Uterus (tissue), 4 donors: Measurements from ENCODE around the gene R3HCC1L. TPM values are rescaled to one million over a fixed set of nuclear protein-coding genes. Genes with fewer than 3 reads are reported as not detected.
"Not testable (repeated sequence)": the region's sequence is repeated elsewhere in the genome, so short reads cannot be mapped to it uniquely, and the experiment has no call there.

Experiments used
- DNase-seq, 2 donors: peaks; one replicate each; pipeline ENCODE4 v3.0.0-alpha.2; 2019 to 2020
- H3K27ac ChIP-seq, 2 donors: fragments of 200-600 bp; sonication (generic); 1 replicate in 1 of 2; 2 replicates in 1 of 2; pipeline ENCODE4 v1.5.1; 2016 to 2018
- H3K27me3 ChIP-seq, 2 donors: fragments of 200-600 bp; sonication (generic); one replicate each; pipeline ENCODE4 v1.5.1; 2018 to 2019; ENCODE audit warnings: control low read depth in 1 of 2
- H3K36me3 ChIP-seq, 2 donors: fragments of 200-600 bp; sonication (generic); one replicate each; pipeline ENCODE4 v1.5.1; 2019; ENCODE audit warnings: control low read depth in 1 of 2
- H3K4me1 ChIP-seq, 2 donors: fragments of 200-600 bp; sonication (generic); one replicate each; pipeline ENCODE4 v1.5.1; 2018 to 2019; ENCODE audit warnings: control low read depth in 1 of 2
- H3K4me3 ChIP-seq, 2 donors: fragments of 200-600 bp; sonication (generic); 1 replicate in 1 of 2; 2 replicates in 1 of 2; pipeline ENCODE4 v1.5.1; 2018 to 2019; ENCODE audit warnings: mild to moderate bottlenecking in 1 of 2
- H3K9me3 ChIP-seq, 2 donors: fragments of 200-600 bp; sonication (generic); one replicate each; pipeline ENCODE4 v1.5.1; 2019; ENCODE audit warnings: control low read depth in 1 of 2
- CTCF ChIP-seq, 4 experiments: fragments of 200-600 bp in 2 of 4; fragments of 450-650 bp in 2 of 4; sonication (generic) in 2 of 4; IDR thresholded peaks; one replicate each; pipeline ENCODE4 v1.5.1; 2016 to 2019; ENCODE audit warnings: antibody characterized with exemption in 4 of 4, mild to moderate bottlenecking in 2 of 4, moderate library complexity in 1 of 4
- POLR2A ChIP-seq, 2 donors: fragments of 450-650 bp; IDR thresholded peaks; one replicate each; pipeline ENCODE4 v1.6.1; 2016; ENCODE audit warnings: antibody characterized with exemption in 2 of 2, mild to moderate bottlenecking in 1 of 2, moderate library complexity in 1 of 2
- intact Hi-C: fragments of 100-400 bp; cut with DNase I; formaldehyde crosslinking; loops from one replicate; pipeline ENCODE4 v1.15.1; 2023; ENCODE audit warnings: low total_unique reads
- total RNA-seq, 4 donors: library from RNA; depleted of rRNA in 3 of 4; stranded (reverse); fragments of >200 nt in 3 of 4; gene quantifications; one replicate each; pipeline versions ENCODE4 v1.1.0 to v1.2.4, GENCODE V29; 2014 to 2023
- donor health status: DM: yes; HTN: yes; CAD: no.

The R3HCC1L gene
- total RNA-seq, 4 donors from 2014 or later, result 5.9 to 23.4 (median 10.8) TPM

- Histone ChIP-seq H3K4me1 (no peaks in the 10 kb centered on the region), H3K27ac (no peak overlapping the region), H3K27me3 (no peaks in the 10 kb centered on the region), H3K36me3 (no peaks in the 10 kb centered on the region), H3K4me3 (no peak overlapping the region), H3K9me3 (peaks cover 0 to 7% of the 10 kb centered on the region in 2 donors)
- no peak for TF ChIP-seq POLR2A (IDR thresholded peaks at IDR 0.05)
- TF ChIP-seq CTCF (IDR thresholded peaks at IDR 0.05), result no peak
- DNase-seq, result no peak
- intact Hi-C loops, result no loop called here
Measured at GRCh38 chr10:98144985-98145384, 10.5 kb downstream of the R3HCC1L start.

- TF ChIP-seq POLR2A (IDR thresholded peaks at IDR 0.05) (no peak), CTCF (IDR thresholded peaks at IDR 0.05) (no peak)
- H3K9me3 ChIP-seq, result peaks cover 0 to 7% of the 10 kb centered on the region in 2 donors
- no peak for DNase-seq
- H3K4me1 ChIP-seq, result no peaks in the 10 kb centered on the region
- no peaks in the 10 kb centered on the region for H3K36me3 ChIP-seq
- no peaks in the 10 kb centered on the region for H3K27me3 ChIP-seq
- H3K4me3 ChIP-seq, result no peak overlapping the region
- intact Hi-C loops, result no loop called here
- no peak overlapping the region for H3K27ac ChIP-seq
Measured at GRCh38 chr10:98149858-98150257, 15.4 kb downstream of the R3HCC1L start.

GRCh38 chr10:98150544-98150943, 16.1 kb downstream of the R3HCC1L start:
- DNase-seq, result no peak
- no peak overlapping the region for H3K4me3 ChIP-seq
- H3K36me3 ChIP-seq, result no peaks in the 10 kb centered on the region
- H3K27ac ChIP-seq, result no peak overlapping the region
- no peaks in the 10 kb centered on the region for H3K27me3 ChIP-seq
- TF ChIP-seq CTCF (IDR thresholded peaks at IDR 0.05) (no peak), POLR2A (IDR thresholded peaks at IDR 0.05) (no peak)
- intact Hi-C loops, result no loop called here
- peaks cover 0 to 7% of the 10 kb centered on the region in 2 donors for H3K9me3 ChIP-seq
- H3K4me1 ChIP-seq, result no peaks in the 10 kb centered on the region

- H3K36me3 ChIP-seq, H3K4me3 ChIP-seq, intact Hi-C loops, DNase-seq, H3K4me1 ChIP-seq, H3K27ac ChIP-seq, H3K27me3 ChIP-seq, H3K9me3 ChIP-seq: not testable (repeated sequence)
Measured at GRCh38 chr10:98152778-98153177, 18.3 kb downstream of the R3HCC1L start.

- H3K9me3 ChIP-seq, DNase-seq, H3K4me3 ChIP-seq, H3K27me3 ChIP-seq, H3K27ac ChIP-seq, intact Hi-C loops, H3K4me1 ChIP-seq, H3K36me3 ChIP-seq: not testable (repeated sequence)
Measured at GRCh38 chr10:98153213-98153958, 18.9 kb downstream of the R3HCC1L start.

- no peaks in the 10 kb centered on the region for H3K27me3 ChIP-seq
- H3K27ac ChIP-seq, result no peak overlapping the region
- intact Hi-C loops, result no loop called here
Measured at GRCh38 chr10:98154076-98154475, 19.6 kb downstream of the R3HCC1L start.

More at GRCh38 chr10:98154076-98154475, 19.6 kb downstream of the R3HCC1L start:
- H3K4me1 ChIP-seq, result no peaks in the 10 kb centered on the region
- no peak for TF ChIP-seq CTCF (IDR thresholded peaks at IDR 0.05)
- TF ChIP-seq POLR2A (IDR thresholded peaks at IDR 0.05), result no peak
- H3K36me3 ChIP-seq, result no peaks in the 10 kb centered on the region
- H3K4me3 ChIP-seq, result no peak overlapping the region
- no peak for DNase-seq
- H3K9me3 ChIP-seq, result peaks cover 0 to 2% of the 10 kb centered on the region in 2 donors
